HG03457 (cell line): ENCODE data around the gene CBX4.
"Not testable (repeated sequence)": the region's sequence is repeated elsewhere in the genome, so short reads cannot be mapped to it uniquely, and the experiment has no call there.

Experiments used
- ATAC-seq: cut with Tn5 transposase; IDR thresholded peaks from one replicate; pipeline ENCODE4 v1.9.1; 2021; ENCODE audit warnings: moderate number of reproducible peaks; ENCODE audit not compliant: unreplicated experiment

The CBX4 gene

GRCh38 chr17:79861413-79862216, 22.4 kb upstream of the CBX4 start:
- ATAC-seq = no peak

- ATAC-seq = no peak
Observed at GRCh38 chr17:79859676-79860615, 20.7 kb upstream of the CBX4 start.

GRCh38 chr17:79857095-79857494, 17.9 kb upstream of the CBX4 start:
- no peak for ATAC-seq

GRCh38 chr17:79855331-79856124, 16.3 kb upstream of the CBX4 start:
- no peak for ATAC-seq

- no peak for ATAC-seq
Observed at GRCh38 chr17:79854080-79855060, 15.1 kb upstream of the CBX4 start.

- ATAC-seq = not testable (repeated sequence)
Observed at GRCh38 chr17:79853168-79853567, 13.9 kb upstream of the CBX4 start.

- no peak for ATAC-seq
Observed at GRCh38 chr17:79852748-79853147, 13.5 kb upstream of the CBX4 start.

- no peak for ATAC-seq
Observed at GRCh38 chr17:79851461-79851817, 12.2 kb upstream of the CBX4 start.

- ATAC-seq = no peak
Observed at GRCh38 chr17:79850571-79851460, 11.6 kb upstream of the CBX4 start.

GRCh38 chr17:79849953-79850352, 10.7 kb upstream of the CBX4 start:
- ATAC-seq = no peak

- ATAC-seq = no peak
Observed at GRCh38 chr17:79848370-79848766, 9.1 kb upstream of the CBX4 start.

GRCh38 chr17:79847698-79848369, 8.6 kb upstream of the CBX4 start:
- ATAC-seq = no peak

GRCh38 chr17:79845601-79845949, 6.3 kb upstream of the CBX4 start:
- no peak for ATAC-seq

GRCh38 chr17:79844869-79845600, 5.8 kb upstream of the CBX4 start:
- ATAC-seq = no peak

- no peak for ATAC-seq
Observed at GRCh38 chr17:79843816-79844800, 4.9 kb upstream of the CBX4 start.

- no peak for ATAC-seq
Observed at GRCh38 chr17:79843474-79843815, 4.2 kb upstream of the CBX4 start.
